Measurements from ENCODE around the gene ANP32E. TPM values are rescaled to one million over a fixed set of nuclear protein-coding genes. Genes with fewer than 3 reads are reported as not detected.

Gene ANP32E
- total and polyA plus RNA-seq, 2 of the 13 experiments (the other 11 are each of a cell fraction or from before 2014, with no cell fraction given), result 10.3 to 53.0 TPM

DNA sequence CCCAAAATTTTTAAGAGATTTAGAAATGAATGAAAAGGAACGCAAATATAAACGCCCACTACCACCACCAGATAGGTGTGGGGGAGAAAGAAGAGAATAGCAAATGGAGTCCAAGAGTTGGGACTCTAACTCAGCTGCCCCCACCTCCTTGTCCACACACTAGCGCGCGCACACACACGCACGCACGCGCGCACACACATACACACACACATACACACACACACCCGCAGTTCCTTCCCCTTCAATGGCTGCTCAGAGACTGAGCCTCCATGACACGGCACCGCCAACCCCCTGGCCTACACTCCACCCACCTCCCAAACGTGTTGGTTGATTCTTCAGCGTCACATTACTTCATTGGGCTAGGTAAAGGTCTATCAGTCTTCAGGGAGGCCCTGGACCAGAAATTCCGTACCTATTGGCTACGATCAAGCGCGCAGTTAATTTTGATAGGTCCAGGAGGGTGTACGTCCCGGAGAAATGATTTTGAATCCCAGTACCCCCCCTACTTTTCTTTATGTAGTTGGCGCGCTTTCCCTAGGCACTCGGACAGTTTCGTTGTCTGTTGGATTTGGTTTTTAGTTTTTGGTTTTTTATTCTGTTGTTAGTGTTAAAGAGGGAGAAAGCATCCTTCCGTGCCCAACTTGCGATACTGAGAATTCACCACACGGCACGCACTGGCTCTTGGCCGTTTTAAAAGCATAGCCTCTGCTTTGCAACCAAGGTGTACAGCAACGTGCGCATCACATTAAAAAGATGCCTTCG, at the start of gene ANP32E (continued):
- TF ChIP-seq ZNF512B (CRISPR knock-in tag; IDR thresholded peaks at IDR 0.05; ENCODE audit: borderline replicate concordance), result no peak
- TF ChIP-seq KLF16 (CRISPR knock-in tag; IDR thresholded peaks at IDR 0.05), result peak in 1 of 2 experiments; percentile 86; a peak in 2 of 4 replicates
- TF ChIP-seq TBL1XR1 (IDR thresholded peaks at IDR 0.05; ENCODE audit: borderline replicate concordance, low read length, partially characterized antibody), result peak; percentile 42
- TF ChIP-seq CREM (IDR thresholded peaks at IDR 0.05), result peak; percentile 95
- no peak for TF ChIP-seq CREM (CRISPR knock-in tag; IDR thresholded peaks at IDR 0.05)
- TF ChIP-seq ZNF160 (CRISPR knock-in tag; IDR thresholded peaks at IDR 0.05), result peak; percentile 94
- TF ChIP-seq ZNF841 (CRISPR knock-in tag; IDR thresholded peaks at IDR 0.05; ENCODE audit: borderline replicate concordance), result peak; percentile 89
- TF ChIP-seq POLR2G (IDR thresholded peaks at IDR 0.05; ENCODE audit: low read depth, low read length), result peak; percentile 78
- peak; percentile 51; the same call in 1 of the 2 replicates for TF ChIP-seq FOXK1 (CRISPR knock-in tag; IDR thresholded peaks at IDR 0.05; ENCODE audit: borderline replicate concordance, low read depth)
- no peak for TF ChIP-seq RNF219 (CRISPR knock-in tag; IDR thresholded peaks at IDR 0.05)
- TF ChIP-seq EED (CRISPR knock-in tag; IDR thresholded peaks at IDR 0.05), result peak; percentile 45; the same call in 1 of the 2 replicates
- no peak for TF ChIP-seq PAWR (CRISPR knock-in tag; IDR thresholded peaks at IDR 0.05; ENCODE audit: borderline replicate concordance)
- TF ChIP-seq ZBTB44 (CRISPR knock-in tag; IDR thresholded peaks at IDR 0.05), result no peak; the same call in 1 of the 2 replicates
- TF ChIP-seq, protein P1, sequence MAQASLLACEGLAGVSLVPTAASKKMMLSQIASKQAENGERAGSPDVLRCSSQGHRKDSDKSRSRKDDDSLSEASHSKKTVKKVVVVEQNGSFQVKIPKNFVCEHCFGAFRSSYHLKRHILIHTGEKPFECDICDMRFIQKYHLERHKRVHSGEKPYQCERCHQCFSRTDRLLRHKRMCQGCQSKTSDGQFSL (CRISPR knock-in tag; IDR thresholded peaks at IDR 0.05), result peak; percentile 73; the same call in 1 of the 2 replicates
- peak; percentile 70 for TF ChIP-seq ARID5B (CRISPR knock-in tag; IDR thresholded peaks at IDR 0.05)
- peak; percentile 88 for TF ChIP-seq ZNF878 (CRISPR knock-in tag; IDR thresholded peaks at IDR 0.05)
- TF ChIP-seq CHCHD3 (CRISPR knock-in tag; IDR thresholded peaks at IDR 0.05), result peak; percentile 30; the same call in 1 of the 2 replicates
- TF ChIP-seq ZFY (CRISPR knock-in tag; IDR thresholded peaks at IDR 0.05), result peak; percentile 52
